ENCODE measurements around the gene DENND1A.

DENND1A gene

DNA sequence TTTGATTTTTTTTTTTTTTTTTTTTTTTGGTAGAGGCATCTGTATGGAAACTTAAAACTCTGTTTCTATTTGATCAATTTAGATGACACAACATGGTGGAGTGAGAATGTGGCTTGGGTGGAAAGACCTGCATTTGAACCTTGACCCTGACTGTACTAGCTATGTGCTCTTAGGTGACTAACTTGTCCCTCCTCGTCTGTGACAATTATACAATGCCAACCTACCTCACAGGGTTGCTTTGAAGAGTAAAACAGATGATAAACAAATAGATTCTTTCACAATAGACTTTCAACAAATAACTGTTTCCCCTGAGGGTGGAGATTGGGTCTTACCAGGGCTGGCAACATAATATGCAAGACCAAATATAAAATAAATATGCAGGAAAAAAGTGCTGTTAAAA, 464.6 kb downstream of the DENND1A start:
- DNase-seq (ENCODE audit: low read depth in 2 of 2), result no peak
- TF ChIP-seq, protein P1, sequence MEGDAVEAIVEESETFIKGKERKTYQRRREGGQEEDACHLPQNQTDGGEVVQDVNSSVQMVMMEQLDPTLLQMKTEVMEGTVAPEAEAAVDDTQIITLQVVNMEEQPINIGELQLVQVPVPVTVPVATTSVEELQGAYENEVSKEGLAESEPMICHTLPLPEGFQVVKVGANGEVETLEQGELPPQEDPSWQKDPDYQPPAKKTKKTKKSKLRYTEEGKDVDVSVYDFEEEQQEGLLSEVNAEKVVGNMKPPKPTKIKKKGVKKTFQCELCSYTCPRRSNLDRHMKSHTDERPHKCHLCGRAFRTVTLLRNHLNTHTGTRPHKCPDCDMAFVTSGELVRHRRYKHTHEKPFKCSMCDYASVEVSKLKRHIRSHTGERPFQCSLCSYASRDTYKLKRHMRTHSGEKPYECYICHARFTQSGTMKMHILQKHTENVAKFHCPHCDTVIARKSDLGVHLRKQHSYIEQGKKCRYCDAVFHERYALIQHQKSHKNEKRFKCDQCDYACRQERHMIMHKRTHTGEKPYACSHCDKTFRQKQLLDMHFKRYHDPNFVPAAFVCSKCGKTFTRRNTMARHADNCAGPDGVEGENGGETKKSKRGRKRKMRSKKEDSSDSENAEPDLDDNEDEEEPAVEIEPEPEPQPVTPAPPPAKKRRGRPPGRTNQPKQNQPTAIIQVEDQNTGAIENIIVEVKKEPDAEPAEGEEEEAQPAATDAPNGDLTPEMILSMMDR (IDR thresholded peaks at IDR 0.05; ENCODE audit: low read depth, low read length), result no peak
- no peak overlapping the region for H3K4me3 ChIP-seq (replicated peaks in 1 of 2; ENCODE audit: low read depth in 2 of 2, low read length in 2 of 2)

DNA sequence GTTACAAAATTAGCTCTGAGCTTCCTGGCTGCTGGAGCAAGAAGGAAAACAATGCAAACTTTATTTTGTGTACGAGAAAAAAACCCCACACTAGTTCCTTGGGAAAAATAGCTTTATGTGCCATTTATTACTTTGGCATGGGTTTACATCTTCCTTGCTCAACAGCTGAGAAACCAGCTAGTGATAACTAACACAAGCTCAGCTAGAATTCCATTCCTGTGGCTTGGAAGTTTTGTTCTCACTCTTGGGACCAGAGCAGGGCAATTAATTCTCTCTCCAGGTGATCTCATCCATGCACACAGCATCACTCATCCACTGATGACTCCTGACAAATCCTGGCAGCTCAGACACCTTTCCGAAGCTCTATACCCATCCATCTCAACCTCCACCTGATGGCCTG, 469.8 kb downstream of the DENND1A start:
- no peak overlapping the region for H3K4me3 ChIP-seq (replicated peaks in 1 of 2; ENCODE audit: low read depth in 2 of 2, low read length in 2 of 2)
- no peak for DNase-seq (ENCODE audit: low read depth in 2 of 2)
- TF ChIP-seq, protein P1 (IDR thresholded peaks at IDR 0.05; ENCODE audit: low read depth, low read length), result no peak

GRCh38 chr9:123457583-123457982, 472.3 kb downstream of the DENND1A start:
- no peak overlapping the region for H3K4me3 ChIP-seq (replicated peaks in 1 of 2; ENCODE audit: low read depth in 2 of 2, low read length in 2 of 2)

GRCh38 chr9:123456011-123456410, 473.9 kb downstream of the DENND1A start:
- no peak for DNase-seq (ENCODE audit: low read depth in 2 of 2)
- TF ChIP-seq, protein P1 (IDR thresholded peaks at IDR 0.05; ENCODE audit: low read depth, low read length), result no peak
- H3K4me3 ChIP-seq (replicated peaks in 1 of 2; ENCODE audit: low read depth in 2 of 2, low read length in 2 of 2), result no peak overlapping the region

More at GRCh38 chr9:123457583-123457982, 472.3 kb downstream of the DENND1A start:
- TF ChIP-seq, protein P1 (IDR thresholded peaks at IDR 0.05; ENCODE audit: low read depth, low read length), result no peak
- DNase-seq (ENCODE audit: low read depth in 2 of 2), result no peak

DNA sequence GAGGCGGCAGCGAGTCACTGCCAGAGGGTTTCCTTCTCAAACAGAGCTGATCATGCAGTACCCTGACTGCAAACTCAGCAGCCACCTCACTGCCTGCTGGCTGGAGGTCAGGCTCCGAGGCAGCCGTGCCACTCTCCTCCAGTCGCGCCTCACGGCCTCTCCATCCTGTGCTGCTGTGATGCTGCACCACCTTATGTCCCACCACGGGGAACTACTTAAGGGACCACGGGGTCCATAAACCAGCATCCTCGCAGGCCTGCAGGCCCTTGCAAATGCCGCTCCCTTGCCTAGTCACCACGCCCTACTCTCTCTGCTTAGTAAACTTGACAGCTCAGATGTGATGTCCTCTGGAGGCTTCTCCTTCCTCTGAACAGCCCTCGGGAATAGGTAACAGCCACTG, 474.7 kb downstream of the DENND1A start:
- no peak overlapping the region for H3K4me3 ChIP-seq (replicated peaks in 1 of 2; ENCODE audit: low read depth in 2 of 2, low read length in 2 of 2)
- DNase-seq (ENCODE audit: low read depth in 2 of 2), result no peak
- TF ChIP-seq, protein P1 (IDR thresholded peaks at IDR 0.05; ENCODE audit: low read depth, low read length), result no peak

DNA sequence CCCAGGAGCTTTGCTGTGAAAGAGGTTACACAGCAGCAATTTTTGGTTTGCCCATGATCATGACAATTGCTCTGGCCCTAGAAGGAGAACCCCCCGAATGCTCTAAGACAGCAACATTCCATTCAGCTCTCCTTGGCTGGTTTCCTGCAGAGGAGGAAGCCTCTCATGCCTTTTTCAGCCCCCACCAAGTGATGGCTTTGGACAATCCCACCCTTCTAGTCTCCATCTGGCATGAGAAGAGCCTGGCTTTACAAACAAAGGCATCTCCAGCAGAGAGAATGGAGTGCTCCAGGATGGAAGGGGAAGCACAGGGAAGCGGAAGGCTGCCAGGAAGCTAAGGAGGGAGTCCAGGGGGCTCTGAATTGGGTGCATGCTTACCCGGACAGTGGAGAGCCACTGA, 475.6 kb downstream of the DENND1A start:
- no peak overlapping the region for H3K4me3 ChIP-seq (replicated peaks in 1 of 2; ENCODE audit: low read depth in 2 of 2, low read length in 2 of 2)
- TF ChIP-seq, protein P1 (IDR thresholded peaks at IDR 0.05; ENCODE audit: low read depth, low read length), result no peak
- DNase-seq (ENCODE audit: low read depth in 2 of 2), result no peak

DNA sequence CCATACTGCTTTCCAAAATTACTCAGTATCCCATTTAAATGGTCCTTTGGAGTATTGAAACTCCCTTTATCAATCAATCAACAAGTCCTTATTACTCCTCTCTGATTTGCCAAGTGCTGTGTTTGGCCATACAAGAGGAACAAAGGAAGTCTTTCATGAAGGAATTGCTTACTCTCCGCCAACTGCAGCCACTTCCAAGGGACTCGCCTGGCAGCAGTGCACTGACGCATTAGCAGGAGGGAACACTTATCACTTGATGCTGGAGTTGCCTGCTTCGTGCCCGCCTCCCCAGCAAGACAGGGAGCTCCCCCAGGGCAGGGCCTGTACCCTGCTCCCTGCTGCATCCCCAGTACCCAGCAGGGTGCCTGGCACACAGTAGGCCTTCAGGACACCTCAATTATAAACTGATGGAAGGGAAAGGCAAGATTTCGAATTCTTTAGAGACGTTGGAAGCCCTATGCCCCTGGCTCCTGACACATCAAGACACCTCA, 476.1 kb downstream of the DENND1A start:
- peak in 1 of 2 donors; percentile 66 for DNase-seq (ENCODE audit: low read depth in 2 of 2)
- TF ChIP-seq, protein P1 (IDR thresholded peaks at IDR 0.05; ENCODE audit: low read depth, low read length), result no peak
- H3K4me3 ChIP-seq (replicated peaks in 1 of 2; ENCODE audit: low read depth in 2 of 2, low read length in 2 of 2), result no peak overlapping the region
